GM06990 (cell line): ENCODE measurements around the gene MRGPRG.

Experiments
- DNase-seq: peaks from one replicate; pipeline ENCODE4 v3.0.0-alpha.2; 2011; ENCODE audit not compliant: insufficient read length; ENCODE audit errors: extremely low read depth
- H3K27me3 ChIP-seq: replicated peaks from 2 replicates; pipeline ENCODE4 v1.6.0; 2011; ENCODE audit warnings: low read length; ENCODE audit not compliant: control insufficient read depth, insufficient read depth
- H3K36me3 ChIP-seq: 2 replicates; pipeline ENCODE4 v1.5.1; 2011; ENCODE audit warnings: low read length; ENCODE audit not compliant: control insufficient read depth, insufficient read depth
- H3K4me3 ChIP-seq: replicated peaks from 2 replicates; pipeline ENCODE4 v1.5.1; 2011; ENCODE audit warnings: low read depth, mild to moderate bottlenecking, control low read depth, low read length
- CTCF ChIP-seq: IDR thresholded peaks from 2 replicates; pipeline ENCODE4 v1.5.1; 2011; ENCODE audit warnings: low read length, control low read depth, mild to moderate bottlenecking, inconsistent platforms; ENCODE audit not compliant: insufficient read depth, poor library complexity, severe bottlenecking

The MRGPRG gene

GRCh38 chr11:3204141-3205015 lies 14.2 kb downstream of the MRGPRG start:
- TF ChIP-seq CTCF: no peak
- H3K4me3 ChIP-seq: no peak overlapping the region
- DNase-seq: no peak
- no peaks in the 10 kb centered on the region; the same call in 1 of the 2 replicates for H3K27me3 ChIP-seq
- no peaks in the 10 kb centered on the region for H3K36me3 ChIP-seq

- no peaks in the 10 kb centered on the region for H3K36me3 ChIP-seq
- TF ChIP-seq CTCF: no peak
- DNase-seq: no peak
- no peaks in the 10 kb centered on the region; the same call in 1 of the 2 replicates for H3K27me3 ChIP-seq
- H3K4me3 ChIP-seq: no peak overlapping the region
Measured at GRCh38 chr11:3203221-3204043, 15.2 kb downstream of the MRGPRG start.

DNA sequence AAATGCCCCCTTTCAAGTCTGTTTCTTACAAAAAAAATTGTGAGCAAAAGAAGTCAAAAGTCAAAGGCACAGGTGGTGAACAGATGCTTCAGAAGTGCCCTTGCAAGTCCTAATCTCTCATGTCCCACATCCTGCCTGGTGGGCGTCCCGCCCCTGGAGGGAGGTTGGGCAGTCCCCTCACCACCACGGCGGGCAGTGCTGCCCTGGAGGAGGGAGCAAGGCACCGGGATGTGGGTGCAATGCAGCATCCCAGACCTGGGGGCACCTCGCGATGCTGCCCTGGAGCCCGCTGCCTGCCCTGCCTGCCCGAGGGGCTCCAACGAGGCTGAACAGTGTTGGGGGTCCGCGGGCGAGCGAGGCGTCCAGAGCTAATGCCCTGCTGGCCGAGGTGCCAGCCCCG lies 15.9 kb downstream of the MRGPRG start:
- H3K4me3 ChIP-seq: no peak overlapping the region
- DNase-seq: no peak
- H3K36me3 ChIP-seq: no peaks in the 10 kb centered on the region
- TF ChIP-seq CTCF: no peak
- no peaks in the 10 kb centered on the region; the same call in 1 of the 2 replicates for H3K27me3 ChIP-seq

- no peak for DNase-seq
- Histone ChIP-seq H3K27me3 (no peaks in the 10 kb centered on the region; the same call in 1 of the 2 replicates), H3K4me3 (no peak overlapping the region), H3K36me3 (no peaks in the 10 kb centered on the region)
- no peak for TF ChIP-seq CTCF
Measured at GRCh38 chr11:3202305-3202704, 16.3 kb downstream of the MRGPRG start.

DNA sequence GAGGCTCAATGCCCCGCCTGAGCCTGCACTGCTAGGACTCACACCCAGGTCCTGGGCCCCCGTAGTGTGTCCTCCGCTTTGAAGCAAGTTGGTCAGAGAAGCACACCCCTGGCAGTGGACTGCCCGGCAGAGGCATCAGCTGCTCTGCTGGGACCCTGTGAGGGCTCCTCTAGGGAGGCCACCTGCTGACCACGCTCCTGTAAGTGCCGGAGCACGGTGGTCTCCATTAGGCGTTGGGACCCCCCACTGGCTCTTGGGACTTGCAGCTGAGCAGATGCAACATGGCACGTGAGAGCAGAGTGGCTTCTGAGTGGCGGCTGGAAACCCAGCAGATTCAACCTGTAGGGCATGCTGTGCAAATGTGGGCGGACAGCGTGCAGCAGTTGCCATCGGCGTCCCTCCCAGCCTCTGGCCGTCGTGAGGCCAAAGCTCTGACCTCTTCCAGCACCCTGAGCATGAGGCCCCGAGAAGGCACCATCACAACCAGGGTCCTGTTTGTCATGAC lies 16.9 kb downstream of the MRGPRG start:
- no peak overlapping the region for H3K4me3 ChIP-seq
- no peaks in the 10 kb centered on the region; the same call in 1 of the 2 replicates for H3K27me3 ChIP-seq
- no peaks in the 10 kb centered on the region for H3K36me3 ChIP-seq
- DNase-seq: no peak
- TF ChIP-seq CTCF: no peak
